ENCODE data around the gene CNN1. TPM values are rescaled to one million over a fixed set of nuclear protein-coding genes. Genes with fewer than 3 reads are reported as not detected.

Gene CNN1
- total RNA-seq, 1 donor from 2014 or later = 9.9 TPM

DNA sequence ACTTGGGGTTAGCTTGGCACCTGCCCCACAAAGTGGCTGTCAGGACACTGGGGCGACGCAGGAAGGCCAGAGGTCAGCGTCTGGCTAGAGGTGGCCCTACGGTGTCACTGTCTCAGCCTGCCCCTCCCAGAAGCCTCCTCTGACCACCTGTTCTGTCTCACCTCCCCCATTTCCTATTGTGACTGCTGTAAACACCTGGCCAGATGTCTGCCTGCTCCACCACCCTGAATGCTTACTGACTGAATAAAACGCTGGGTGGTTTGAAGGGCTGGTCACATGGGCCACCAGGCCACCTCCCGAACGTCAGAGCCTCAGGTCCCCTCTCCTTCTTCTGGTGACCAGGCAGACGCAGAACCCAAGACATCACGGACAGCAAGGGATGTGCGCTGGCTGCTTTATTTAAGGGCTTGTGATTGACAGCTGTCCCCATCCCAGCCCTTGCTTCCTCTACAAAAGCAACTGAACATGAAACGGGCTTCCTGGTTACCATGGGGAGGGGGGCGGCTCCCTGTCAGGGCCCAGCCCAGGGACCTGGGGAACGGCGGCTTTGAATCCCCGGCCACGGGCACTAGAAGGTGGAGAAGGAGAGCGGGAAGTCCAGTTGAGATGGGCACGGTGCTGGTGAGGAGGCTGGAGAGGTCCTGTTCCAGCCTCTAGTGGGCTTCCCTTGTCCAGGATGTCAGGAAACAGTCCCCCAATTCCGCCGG is 14.2 kb downstream of the CNN1 start:
- TF ChIP-seq, protein P1, sequence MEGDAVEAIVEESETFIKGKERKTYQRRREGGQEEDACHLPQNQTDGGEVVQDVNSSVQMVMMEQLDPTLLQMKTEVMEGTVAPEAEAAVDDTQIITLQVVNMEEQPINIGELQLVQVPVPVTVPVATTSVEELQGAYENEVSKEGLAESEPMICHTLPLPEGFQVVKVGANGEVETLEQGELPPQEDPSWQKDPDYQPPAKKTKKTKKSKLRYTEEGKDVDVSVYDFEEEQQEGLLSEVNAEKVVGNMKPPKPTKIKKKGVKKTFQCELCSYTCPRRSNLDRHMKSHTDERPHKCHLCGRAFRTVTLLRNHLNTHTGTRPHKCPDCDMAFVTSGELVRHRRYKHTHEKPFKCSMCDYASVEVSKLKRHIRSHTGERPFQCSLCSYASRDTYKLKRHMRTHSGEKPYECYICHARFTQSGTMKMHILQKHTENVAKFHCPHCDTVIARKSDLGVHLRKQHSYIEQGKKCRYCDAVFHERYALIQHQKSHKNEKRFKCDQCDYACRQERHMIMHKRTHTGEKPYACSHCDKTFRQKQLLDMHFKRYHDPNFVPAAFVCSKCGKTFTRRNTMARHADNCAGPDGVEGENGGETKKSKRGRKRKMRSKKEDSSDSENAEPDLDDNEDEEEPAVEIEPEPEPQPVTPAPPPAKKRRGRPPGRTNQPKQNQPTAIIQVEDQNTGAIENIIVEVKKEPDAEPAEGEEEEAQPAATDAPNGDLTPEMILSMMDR (IDR thresholded peaks at IDR 0.05) = no peak
- Mint-ChIP-seq H3K4me3 (ENCODE audit: unreplicated experiment) (no peak overlapping the region), H3K27me3 (ENCODE audit: unreplicated experiment) (no peaks in the 10 kb centered on the region), H3K9me3 (ENCODE audit: unreplicated experiment) (no peaks in the 10 kb centered on the region), H3K4me1 (ENCODE audit: unreplicated experiment) (peaks cover 8% of the 10 kb centered on the region), H3K27ac (ENCODE audit: unreplicated experiment) (no peak overlapping the region), H3K36me3 (ENCODE audit: unreplicated experiment) (peaks cover 5% of the 10 kb centered on the region)
- no peak for DNase-seq (ENCODE audit: extremely low spot score, unreplicated experiment)

DNA sequence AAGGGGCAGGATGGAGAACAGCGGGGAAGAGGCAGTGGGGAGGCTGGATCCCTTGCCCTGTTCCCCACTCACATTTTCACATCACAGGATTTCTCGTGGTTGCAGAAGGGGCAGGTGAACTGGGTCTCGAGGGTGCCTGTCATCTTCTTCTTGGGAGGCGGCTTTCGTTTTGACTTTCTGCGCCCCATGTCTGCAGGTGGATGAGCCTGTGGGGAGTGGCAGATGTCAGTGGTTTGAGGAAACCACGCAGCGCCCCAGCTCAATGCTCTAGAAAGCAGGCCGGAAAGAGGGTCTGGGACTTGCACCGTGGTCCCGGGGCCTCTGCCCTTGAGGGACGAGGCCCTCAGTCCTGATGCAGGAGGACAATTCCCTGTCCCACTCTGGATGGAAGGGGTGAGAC is 15.5 kb downstream of the CNN1 start:
- DNase-seq (ENCODE audit: extremely low spot score, unreplicated experiment) = no peak
- Mint-ChIP-seq H3K36me3 (ENCODE audit: unreplicated experiment) (peaks cover 5% of the 10 kb centered on the region), H3K27ac (ENCODE audit: unreplicated experiment) (no peak overlapping the region)

DNA sequence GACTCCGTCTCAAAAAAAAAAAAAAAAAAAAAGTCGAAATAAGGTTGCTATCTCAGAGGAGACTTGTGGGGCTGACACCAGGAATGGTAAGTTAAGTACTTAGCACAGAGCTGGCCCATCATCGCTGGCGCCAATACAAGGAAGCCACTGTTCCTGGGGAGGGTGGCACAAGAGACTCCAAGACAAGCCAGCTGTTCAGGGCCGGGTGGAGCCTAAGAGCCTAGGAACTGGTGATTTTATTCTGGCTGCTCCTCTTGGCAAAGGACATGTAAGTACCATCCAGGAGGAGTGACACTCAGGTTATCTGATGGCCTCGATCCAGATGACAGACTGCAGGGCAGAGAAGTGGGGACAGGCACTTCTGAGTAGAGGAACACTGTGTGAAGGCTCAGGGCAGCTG is 16.6 kb downstream of the CNN1 start:
- Mint-ChIP-seq H3K4me1 (ENCODE audit: unreplicated experiment) (peaks cover 23% of the 10 kb centered on the region), H3K27me3 (ENCODE audit: unreplicated experiment) (no peaks in the 10 kb centered on the region), H3K36me3 (ENCODE audit: unreplicated experiment) (peaks cover 5% of the 10 kb centered on the region), H3K9me3 (ENCODE audit: unreplicated experiment) (no peaks in the 10 kb centered on the region), H3K27ac (ENCODE audit: unreplicated experiment) (no peak overlapping the region), H3K4me3 (ENCODE audit: unreplicated experiment) (no peak overlapping the region)
- no peak for DNase-seq (ENCODE audit: extremely low spot score, unreplicated experiment)
- TF ChIP-seq, protein P1 (IDR thresholded peaks at IDR 0.05) = no peak

More for the DNA sequence above, 15.5 kb downstream of the CNN1 start:
- no peak overlapping the region for H3K4me3 Mint-ChIP-seq (ENCODE audit: unreplicated experiment)
- H3K9me3 Mint-ChIP-seq (ENCODE audit: unreplicated experiment) = no peaks in the 10 kb centered on the region
- TF ChIP-seq, protein P1 (IDR thresholded peaks at IDR 0.05) = no peak
- peaks cover 19% of the 10 kb centered on the region for H3K4me1 Mint-ChIP-seq (ENCODE audit: unreplicated experiment)
- no peaks in the 10 kb centered on the region for H3K27me3 Mint-ChIP-seq (ENCODE audit: unreplicated experiment)

DNA sequence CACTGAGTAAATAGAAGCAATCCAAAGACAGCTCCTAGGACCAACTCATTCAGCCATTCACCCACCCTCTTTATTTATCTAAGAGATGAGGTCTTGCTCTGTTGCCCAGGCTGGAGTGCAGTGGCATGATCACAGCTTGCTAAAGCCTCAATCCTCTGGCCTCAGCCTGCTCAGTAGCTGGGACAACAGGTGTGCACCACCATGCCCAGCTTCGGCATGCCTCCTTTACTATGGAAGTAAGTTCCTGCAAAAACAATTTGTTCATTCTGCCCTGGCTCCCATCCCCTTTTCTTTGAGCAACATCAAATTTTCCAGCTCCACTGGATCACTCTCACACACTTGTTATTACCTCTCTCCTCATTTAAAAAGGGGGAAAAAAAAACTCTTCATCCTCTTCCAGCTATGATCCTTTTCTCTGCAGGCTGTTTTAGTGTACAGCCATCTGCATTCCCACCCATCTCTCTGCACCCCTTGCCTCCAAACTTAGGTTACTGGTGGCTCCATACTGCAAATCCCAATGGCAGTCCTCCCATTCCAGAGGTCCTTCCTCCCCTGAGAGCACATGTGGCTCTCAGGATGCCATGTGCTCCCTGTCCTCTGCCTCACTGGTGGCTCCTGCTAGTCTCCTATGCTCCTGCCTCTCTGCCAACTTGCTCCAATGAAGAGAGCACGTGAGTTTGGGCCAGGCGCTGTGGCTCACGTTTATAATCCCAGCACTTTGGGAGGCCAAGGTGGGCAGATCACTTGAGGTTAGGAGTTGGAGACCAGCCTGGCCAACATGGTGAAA is 18.2 kb downstream of the CNN1 start:
- Mint-ChIP-seq H3K27ac (ENCODE audit: unreplicated experiment) (no peak overlapping the region), H3K9me3 (ENCODE audit: unreplicated experiment) (no peaks in the 10 kb centered on the region), H3K4me3 (ENCODE audit: unreplicated experiment) (peak overlapping the region; percentile 96), H3K27me3 (ENCODE audit: unreplicated experiment) (no peaks in the 10 kb centered on the region), H3K36me3 (ENCODE audit: unreplicated experiment) (peaks cover 5% of the 10 kb centered on the region), H3K4me1 (ENCODE audit: unreplicated experiment) (peaks cover 29% of the 10 kb centered on the region)
- DNase-seq (ENCODE audit: extremely low spot score, unreplicated experiment) = no peak
- TF ChIP-seq, protein P1 (IDR thresholded peaks at IDR 0.05) = no peak

All from osteocyte (in vitro differentiated cells).